Adrenal gland (tissue), 12 donors: ENCODE measurements around the gene RAD51B. TPM values are rescaled to one million over a fixed set of nuclear protein-coding genes. Genes with fewer than 3 reads are reported as not detected.

Experiments used
- DNase-seq, 7 donors: peaks; one replicate each; pipeline ENCODE4 v3.0.0-alpha.2; 2019 to 2020
- H3K27ac ChIP-seq, 5 donors: fragments of 200-600 bp; sonication (generic) in 4 of 5; 1 replicate in 3 of 5; 2 replicates in 2 of 5; pipeline versions ENCODE4 v1.5.1 to v1.8.0; 2016 to 2020; ENCODE audit warnings: mild to moderate bottlenecking in 1 of 5
- H3K27me3 ChIP-seq: fragments of 200-600 bp; 2 replicates; pipeline ENCODE4 v1.8.0; 2021
- H3K36me3 ChIP-seq, 2 donors: fragments of 200-600 bp; replicated peaks in 1 of 2; 1 replicate in 1 of 2; 2 replicates in 1 of 2; pipeline versions ENCODE4 v1.5.1 to v1.8.0; 2018 to 2022
- H3K4me1 ChIP-seq, 2 donors: fragments of 200-600 bp; replicated peaks in 1 of 2; 1 replicate in 1 of 2; 2 replicates in 1 of 2; pipeline versions ENCODE4 v1.5.1 to v1.8.0; 2018 to 2021
- H3K4me3 ChIP-seq, 4 donors: fragments of 200-600 bp; sonication (generic) in 3 of 4; one replicate each; pipeline ENCODE4 v1.5.1; 2016 to 2018
- H3K9me3 ChIP-seq, 3 donors: fragments of 200-600 bp; sonication (generic) in 1 of 3; replicated peaks in 1 of 3; 1 replicate in 2 of 3; 2 replicates in 1 of 3; pipeline versions ENCODE4 v1.5.1 to v1.8.0; 2016 to 2021
- POLR2A ChIP-seq, 2 donors: fragments of 450-650 bp; IDR thresholded peaks; one replicate each; pipeline ENCODE4 v1.6.1; 2017; ENCODE audit warnings: antibody characterized with exemption in 2 of 2, mild to moderate bottlenecking in 2 of 2, moderate library complexity in 1 of 2
- WGBS, 4 donors: extraction: QIAGEN DNeasy Blood & Tissue Kit in 2 of 4; methylation state at CpG; one replicate each; pipeline versions ENCODE4 v1.1.5 to v1.1.7; 2013 to 2017; 5-methylcytosine and 5-hydroxymethylcytosine counted together
- intact Hi-C, 2 donors: fragments of 100-400 bp; cut with DNase I; formaldehyde crosslinking; loops; one replicate each; pipeline versions ENCODE4 v1.14.1 to v1.15.0; 2022 to 2023
- polyA plus RNA-seq, 3 donors: library from polyadenylated mRNA; stranded (reverse); fragments of 200-250 nt in 2 of 3; fragments of 350-450 nt in 1 of 3; fragmentation: Illumina TruSeq in 1 of 3; extraction: RNeasy Lipid Tissue Mini Kit (QIAGEN cat#74804) in 1 of 3; gene quantifications; one replicate each; pipeline ENCODE4 v1.2.3, GENCODE V29; 2013 to 2014
- total RNA-seq, 9 donors: library from RNA; depleted of rRNA in 4 of 9; stranded (reverse); fragments of >200 nt in 4 of 9; fragments of 120-200 nt in 1 of 9; fragmentation: NEBNext Ultra II Directional in 1 of 9; extraction: Animal tissue kit (Norgen Biotek cat#: 25700) in 1 of 9; gene quantifications; one replicate each; pipeline versions ENCODE4 v1.1.0 to v1.2.4, GENCODE V29; 2013 to 2023
- TF ChIP-seq, protein P1 (sequence below), 6 experiments: fragments of 450-650 bp in 4 of 6; fragments of 200-600 bp in 2 of 6; sonication (generic) in 1 of 6; IDR thresholded peaks; 1 replicate in 5 of 6; 2 replicates in 1 of 6; pipeline versions ENCODE4 v1.5.1 to v1.8.0; 2016 to 2021; ENCODE audit warnings: antibody characterized with exemption in 6 of 6, mild to moderate bottlenecking in 2 of 6, moderate library complexity in 1 of 6
- donor health status: healthy with polysubstance abuse.
- donor health status: Bipolar disorder and iron deficiency.
- donor health status: DM: yes; HTN: yes; CAD: no.
- donor health status: DM: no; HTN: no; CAD: no.
- donor health status: DM: no; HTN: no; CAD: no.
- donor health status: DM: yes; HTN: yes; CAD: no.

RAD51B gene
- total and polyA plus RNA-seq, 12 donors: 2.3 to 24.6 (median 12.4) TPM

DNA sequence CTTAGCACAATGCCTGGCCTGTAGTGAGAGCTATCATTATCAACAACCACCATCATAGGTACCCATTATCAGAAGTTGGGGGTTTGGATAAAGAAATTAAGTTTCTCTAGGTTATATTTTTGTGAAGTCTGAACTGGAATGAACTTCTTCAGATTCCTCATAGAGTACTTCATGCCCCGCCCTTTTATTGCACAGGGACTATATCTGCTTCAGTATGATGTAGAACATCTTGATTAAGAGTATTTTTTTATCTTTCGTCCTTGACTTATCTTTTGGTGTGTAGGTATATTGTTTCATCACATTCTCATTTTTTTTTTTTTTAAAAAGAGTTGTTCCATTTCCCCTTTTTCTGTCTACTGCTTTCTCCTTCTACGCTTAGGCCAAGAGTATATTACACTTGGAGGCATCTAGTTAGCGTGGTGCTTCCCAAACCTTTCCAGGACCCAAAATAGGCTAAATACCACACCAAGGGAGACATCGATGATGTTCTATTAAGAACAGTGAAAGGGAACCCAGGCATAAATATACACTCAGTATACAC, 505.8 kb downstream of the RAD51B start:
- no peak for DNase-seq
- H3K4me1 ChIP-seq: no peaks in the 10 kb centered on the region
- 78 to 88% (median 86%) methylated on average over 5 of the region's 5 CpGs for WGBS, 4 donors
- H3K4me3 ChIP-seq: no peak overlapping the region
- no peaks in the 10 kb centered on the region for H3K36me3 ChIP-seq
- H3K9me3 ChIP-seq: no peaks in the 10 kb centered on the region
- no peak for TF ChIP-seq POLR2A (IDR thresholded peaks at IDR 0.05)
- TF ChIP-seq, protein P1, sequence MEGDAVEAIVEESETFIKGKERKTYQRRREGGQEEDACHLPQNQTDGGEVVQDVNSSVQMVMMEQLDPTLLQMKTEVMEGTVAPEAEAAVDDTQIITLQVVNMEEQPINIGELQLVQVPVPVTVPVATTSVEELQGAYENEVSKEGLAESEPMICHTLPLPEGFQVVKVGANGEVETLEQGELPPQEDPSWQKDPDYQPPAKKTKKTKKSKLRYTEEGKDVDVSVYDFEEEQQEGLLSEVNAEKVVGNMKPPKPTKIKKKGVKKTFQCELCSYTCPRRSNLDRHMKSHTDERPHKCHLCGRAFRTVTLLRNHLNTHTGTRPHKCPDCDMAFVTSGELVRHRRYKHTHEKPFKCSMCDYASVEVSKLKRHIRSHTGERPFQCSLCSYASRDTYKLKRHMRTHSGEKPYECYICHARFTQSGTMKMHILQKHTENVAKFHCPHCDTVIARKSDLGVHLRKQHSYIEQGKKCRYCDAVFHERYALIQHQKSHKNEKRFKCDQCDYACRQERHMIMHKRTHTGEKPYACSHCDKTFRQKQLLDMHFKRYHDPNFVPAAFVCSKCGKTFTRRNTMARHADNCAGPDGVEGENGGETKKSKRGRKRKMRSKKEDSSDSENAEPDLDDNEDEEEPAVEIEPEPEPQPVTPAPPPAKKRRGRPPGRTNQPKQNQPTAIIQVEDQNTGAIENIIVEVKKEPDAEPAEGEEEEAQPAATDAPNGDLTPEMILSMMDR (IDR thresholded peaks at IDR 0.05): no peak
- intact Hi-C loops: no loop called here
- no peak overlapping the region for H3K27ac ChIP-seq
- H3K27me3 ChIP-seq: no peaks in the 10 kb centered on the region

DNA sequence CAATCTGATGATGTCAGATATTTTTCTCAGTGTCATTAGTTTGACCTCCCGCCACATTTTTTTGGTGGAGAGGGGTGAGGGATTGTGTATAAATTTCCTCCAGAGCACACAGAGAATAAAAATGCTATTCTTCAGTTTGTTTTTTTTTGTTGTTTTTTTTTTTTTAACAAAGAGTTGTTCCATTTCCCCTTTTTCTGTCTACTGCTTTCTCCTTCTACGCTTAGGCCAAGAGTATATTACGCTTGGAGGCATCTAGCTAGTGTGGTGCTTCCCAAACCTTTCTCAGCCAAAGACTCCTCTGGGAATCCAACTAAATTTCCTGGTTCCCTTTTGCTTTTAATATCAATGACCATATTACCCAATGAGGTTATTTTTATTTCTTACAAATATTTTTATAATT, 507.7 kb downstream of the RAD51B start:
- intact Hi-C loops: no loop called here
- Histone ChIP-seq H3K4me1 (no peaks in the 10 kb centered on the region), H3K36me3 (no peaks in the 10 kb centered on the region), H3K27me3 (no peaks in the 10 kb centered on the region), H3K9me3 (no peaks in the 10 kb centered on the region), H3K27ac (no peak overlapping the region), H3K4me3 (no peak overlapping the region)
- WGBS, 4 donors: 71 to 83% (median 80%) methylated on average over 3 of the region's 3 CpGs
- no peak for DNase-seq
- TF ChIP-seq POLR2A (IDR thresholded peaks at IDR 0.05): no peak
- TF ChIP-seq, protein P1 (IDR thresholded peaks at IDR 0.05): no peak

- H3K27me3 ChIP-seq: no peaks in the 10 kb centered on the region
- no peaks in the 10 kb centered on the region for H3K9me3 ChIP-seq
- DNase-seq: no peak
- WGBS, 4 donors: 92 to 98% (median 96%) methylated on average over 3 of the region's 3 CpGs
- H3K4me1 ChIP-seq: no peaks in the 10 kb centered on the region
- no peak overlapping the region for H3K27ac ChIP-seq
- intact Hi-C loops: no loop called here
- TF ChIP-seq POLR2A (IDR thresholded peaks at IDR 0.05): no peak
- TF ChIP-seq, protein P1 (IDR thresholded peaks at IDR 0.05): no peak
- no peaks in the 10 kb centered on the region for H3K36me3 ChIP-seq
- H3K4me3 ChIP-seq: no peak overlapping the region
Observed at GRCh38 chr14:68328509-68328908, 508.9 kb downstream of the RAD51B start.

- no peak overlapping the region for H3K4me3 ChIP-seq
- H3K27me3 ChIP-seq: no peaks in the 10 kb centered on the region
- H3K36me3 ChIP-seq: no peaks in the 10 kb centered on the region
- no peak for TF ChIP-seq POLR2A (IDR thresholded peaks at IDR 0.05)
- TF ChIP-seq, protein P1 (IDR thresholded peaks at IDR 0.05): no peak
- no peaks in the 10 kb centered on the region for H3K4me1 ChIP-seq
- 54 to 85% (median 83%) methylated on average over 2 of the region's 2 CpGs for WGBS, 4 donors
- DNase-seq: no peak
- intact Hi-C loops: no loop called here
- H3K27ac ChIP-seq: no peak overlapping the region
- no peaks in the 10 kb centered on the region for H3K9me3 ChIP-seq
Observed at GRCh38 chr14:68331426-68331825, 511.8 kb downstream of the RAD51B start.
